BLaER1 treated with 17β-estradiol and CSF1 and Interleukin-3, amounts not matched to agents 10 nM and 100 nM (cell line): Measurements from ENCODE around the gene PNPO.
"Not testable (repeated sequence)": the region's sequence is repeated elsewhere in the genome, so short reads cannot be mapped to it uniquely, and the experiment has no call there.

Experiments
- H3K27ac ChIP-seq, 11 experiments: shearing (Covaris generic); formaldehyde crosslinking; 2 replicates each; pipeline ENCODE4 v1.8.1; 2022
- H3K27me3 ChIP-seq, 11 experiments: shearing (Covaris generic); formaldehyde crosslinking; 2 replicates each; pipeline ENCODE4 v1.8.1; 2022
- H3K36me3 ChIP-seq, 11 experiments: shearing (Covaris generic); formaldehyde crosslinking; 2 replicates each; pipeline ENCODE4 v1.8.1; 2022
- H3K4me1 ChIP-seq, 10 experiments: shearing (Covaris generic); formaldehyde crosslinking; 2 replicates each; pipeline ENCODE4 v1.8.1; 2022
- H3K4me2 ChIP-seq, 11 experiments: shearing (Covaris generic); formaldehyde crosslinking; 2 replicates each; pipeline ENCODE4 v1.8.1; 2022
- H3K4me3 ChIP-seq, 10 experiments: shearing (Covaris generic); formaldehyde crosslinking; 2 replicates each; pipeline ENCODE4 v1.8.1; 2022
- H3K9ac ChIP-seq, 11 experiments: shearing (Covaris generic); formaldehyde crosslinking; 2 replicates each; pipeline ENCODE4 v1.8.1; 2022
- H3K9me3 ChIP-seq, 11 experiments: shearing (Covaris generic); formaldehyde crosslinking; replicated peaks in 1 of 11; 2 replicates each; pipeline ENCODE4 v1.8.1; 2022
- H4K20me1 ChIP-seq, 11 experiments: shearing (Covaris generic); formaldehyde crosslinking; 2 replicates each; pipeline ENCODE4 v1.8.1; 2022
- Cebpa-rat ChIP-seq, 11 experiments: shearing (Covaris generic); IDR thresholded peaks; 2 replicates each; pipeline ENCODE4 v1.8.1; 2022

PNPO gene

GRCh38 chr17:47982645-47983390 is 41.4 kb downstream of the PNPO start:
- Histone ChIP-seq H3K4me2 (peak overlapping the region in 5 of 11 experiments; percentile 42 to 83 (median 73); a peak in 10 of 22 replicates), H3K27ac (no peak overlapping the region), H3K4me3 (no peak overlapping the region), H4K20me1 (peaks cover 0 to 46% (median 5%) of the 10 kb centered on the region in 11 experiments; a peak in 10 of 22 replicates), H3K9me3 (no peaks in the 10 kb centered on the region), H3K9ac (peak overlapping the region in 1 of 11 experiments; percentile 1; a peak in 1 of 22 replicates), H3K27me3 (no peaks in the 10 kb centered on the region), H3K4me1 (peaks cover 19 to 51% (median 29%) of the 10 kb centered on the region in 10 experiments), H3K36me3 (peaks cover 60 to 78% (median 73%) of the 10 kb centered on the region in 11 experiments)
- no peak for TF ChIP-seq Cebpa-rat (IDR thresholded peaks at IDR 0.05)

DNA sequence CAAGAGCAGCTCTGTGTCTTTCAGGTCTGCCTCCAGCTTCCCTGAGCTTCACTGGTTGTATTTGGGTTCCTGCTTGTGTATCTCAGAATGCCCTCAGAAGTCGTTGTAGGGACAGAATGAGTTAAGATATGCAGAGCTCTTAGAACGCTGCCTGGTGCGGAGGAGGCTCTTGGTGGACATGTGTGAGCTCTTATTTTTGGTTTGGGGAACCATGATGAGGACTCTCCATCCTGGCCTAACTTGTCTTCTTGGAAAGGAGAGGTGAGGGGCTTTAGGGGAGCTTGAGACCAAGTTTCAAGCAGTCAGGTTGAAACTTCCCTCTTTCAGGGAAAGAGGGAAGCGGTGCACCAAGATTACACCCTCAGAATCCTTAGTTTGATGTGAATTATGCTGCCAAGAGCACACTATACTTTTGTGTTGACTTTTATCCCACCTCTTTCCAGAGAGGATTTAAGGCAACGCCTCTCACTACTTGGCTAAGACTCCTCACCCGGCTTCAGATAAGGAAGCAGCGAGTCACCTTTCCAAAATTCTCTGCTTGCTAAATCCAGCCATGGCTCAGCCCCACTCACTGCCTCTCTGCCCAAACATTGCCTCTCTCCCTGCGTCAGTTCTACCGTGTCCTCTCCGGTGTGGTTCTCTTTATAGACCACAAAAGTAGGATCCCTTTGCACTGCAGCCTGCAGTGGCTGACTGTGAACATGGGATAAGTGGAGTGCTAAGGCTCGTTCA is 42.3 kb downstream of the PNPO start:
- Histone ChIP-seq H3K36me3 (peaks cover 52 to 69% (median 67%) of the 10 kb centered on the region in 11 experiments), H3K9ac (peak overlapping the region in 1 of 11 experiments; percentile 1; a peak in 2 of 22 replicates), H3K4me2 (peak overlapping the region in 4 of 11 experiments; percentile 56 to 83 (median 74); a peak in 8 of 22 replicates), H3K27me3 (no peaks in the 10 kb centered on the region), H3K9me3 (no peaks in the 10 kb centered on the region), H3K4me3 (no peak overlapping the region), H3K4me1 (peaks cover 19 to 54% (median 29%) of the 10 kb centered on the region in 10 experiments), H3K27ac (no peak overlapping the region), H4K20me1 (peaks cover 0 to 43% (median 5%) of the 10 kb centered on the region in 11 experiments; a peak in 10 of 22 replicates)
- no peak for TF ChIP-seq Cebpa-rat (IDR thresholded peaks at IDR 0.05)

DNA sequence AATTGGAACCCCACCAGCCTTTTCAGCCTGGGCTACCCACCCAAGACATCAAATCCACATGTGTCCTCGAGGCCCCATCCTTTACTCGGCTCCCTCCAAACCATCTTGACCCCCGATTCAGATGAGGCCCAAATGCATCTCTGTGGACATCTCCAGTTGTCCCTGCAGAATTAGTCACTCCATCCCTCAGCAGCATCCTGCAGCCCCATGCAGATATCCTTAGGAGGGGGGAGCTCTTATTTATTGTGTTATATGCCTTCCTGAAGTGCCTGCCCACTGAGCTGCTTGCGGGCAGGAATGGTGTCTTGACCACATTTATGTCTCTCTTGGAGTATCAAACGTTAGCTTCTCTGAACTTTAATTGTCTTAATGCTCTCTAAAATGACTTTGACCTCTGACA is 45.1 kb downstream of the PNPO start:
- no peaks in the 10 kb centered on the region for H3K9me3 ChIP-seq
- H3K4me1 ChIP-seq, result peaks cover 9 to 45% (median 17%) of the 10 kb centered on the region in 10 experiments
- no peaks in the 10 kb centered on the region for H3K27me3 ChIP-seq
- no peak overlapping the region for H3K27ac ChIP-seq
- no peak overlapping the region for H3K4me2 ChIP-seq
- H3K36me3 ChIP-seq, result peaks cover 25 to 41% (median 38%) of the 10 kb centered on the region in 11 experiments
- no peak overlapping the region for H3K4me3 ChIP-seq
- H4K20me1 ChIP-seq, result peaks cover 0 to 21% (median 0%) of the 10 kb centered on the region in 11 experiments; a peak in 9 of 22 replicates
- no peak for TF ChIP-seq Cebpa-rat (IDR thresholded peaks at IDR 0.05)
- no peak overlapping the region for H3K9ac ChIP-seq

GRCh38 chr17:47987240-47987835 is 46.0 kb downstream of the PNPO start:
- H3K27me3 ChIP-seq, result no peaks in the 10 kb centered on the region
- H3K27ac ChIP-seq, result no peak overlapping the region
- no peak overlapping the region; a peak in 1 of 22 replicates for H3K4me2 ChIP-seq
- TF ChIP-seq Cebpa-rat (IDR thresholded peaks at IDR 0.05), result no peak
- H3K36me3 ChIP-seq, result peaks cover 19 to 33% (median 30%) of the 10 kb centered on the region in 11 experiments
- peaks cover under 1 to 38% (median 10%) of the 10 kb centered on the region in 10 experiments; a peak in 17 of 20 replicates for H3K4me1 ChIP-seq
- no peaks in the 10 kb centered on the region for H3K9me3 ChIP-seq
- peak overlapping the region in 1 of 11 experiments; percentile 50; a peak in 2 of 22 replicates for H3K9ac ChIP-seq
- peaks cover 0 to 13% (median 0%) of the 10 kb centered on the region in 11 experiments; a peak in 5 of 22 replicates for H4K20me1 ChIP-seq
- H3K4me3 ChIP-seq, result no peak overlapping the region

DNA sequence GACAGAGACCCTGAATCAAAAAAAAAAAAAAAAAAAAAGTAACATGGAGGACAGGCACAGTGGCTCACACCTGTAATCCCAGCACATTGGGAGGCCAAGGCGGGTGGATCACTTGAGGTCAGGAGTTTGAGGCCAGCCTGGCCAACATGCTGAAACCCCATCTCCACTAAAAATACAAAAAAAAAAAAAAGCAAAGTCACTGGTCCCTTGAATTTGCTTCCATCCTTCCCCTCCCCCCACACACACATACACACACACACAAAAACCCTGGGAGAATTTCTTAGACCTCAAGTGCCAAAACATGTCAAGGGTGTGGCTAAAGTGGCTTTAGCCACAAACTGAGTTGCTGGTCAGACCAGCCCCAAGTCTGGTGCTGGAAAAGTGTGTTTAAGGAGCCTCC is 47.1 kb downstream of the PNPO start:
- Histone ChIP-seq H3K4me2 (peak overlapping the region in 1 of 11 experiments; percentile 21; a peak in 1 of 22 replicates), H3K4me1 (peaks cover 0 to 27% (median 4%) of the 10 kb centered on the region in 10 experiments; a peak in 11 of 20 replicates)
- not testable (repeated sequence) for H3K27ac ChIP-seq

DNA sequence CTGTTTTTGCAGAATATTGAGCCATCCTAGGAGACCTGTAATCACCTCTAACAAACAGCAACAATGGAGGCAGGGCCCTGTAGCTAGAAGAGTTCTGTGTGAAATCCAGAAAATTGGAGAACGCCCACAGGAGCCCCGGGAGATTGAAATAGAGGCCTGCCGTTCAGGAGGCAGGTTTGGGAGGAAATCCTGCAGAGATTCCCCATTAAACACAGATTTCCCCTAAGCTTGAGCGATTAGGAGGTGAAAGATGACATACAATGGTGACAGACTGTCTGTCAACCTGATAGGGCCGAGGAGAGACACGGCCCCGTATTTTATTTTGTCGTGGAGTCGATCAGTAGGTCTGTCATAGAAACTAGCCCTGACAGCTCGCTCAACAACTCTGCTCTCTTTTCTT is 47.8 kb downstream of the PNPO start:
- no peak overlapping the region for H3K4me2 ChIP-seq
- H3K36me3 ChIP-seq, result peaks cover 5 to 14% (median 12%) of the 10 kb centered on the region in 11 experiments; a peak in 18 of 22 replicates
- no peak for TF ChIP-seq Cebpa-rat (IDR thresholded peaks at IDR 0.05)
- H3K4me3 ChIP-seq, result no peak overlapping the region
- no peaks in the 10 kb centered on the region; a peak in 1 of 22 replicates for H4K20me1 ChIP-seq
- no peaks in the 10 kb centered on the region for H3K27me3 ChIP-seq
- peaks cover 0 to 19% (median under 1%) of the 10 kb centered on the region in 10 experiments; a peak in 8 of 20 replicates for H3K4me1 ChIP-seq
- H3K9me3 ChIP-seq, result no peaks in the 10 kb centered on the region
- no peak overlapping the region for H3K9ac ChIP-seq
- H3K27ac ChIP-seq, result no peak overlapping the region

More for the DNA sequence above, 47.1 kb downstream of the PNPO start:
- not testable (repeated sequence) for H3K4me3 ChIP-seq, H3K9ac ChIP-seq, H3K27me3 ChIP-seq, H3K9me3 ChIP-seq, H4K20me1 ChIP-seq
- H3K36me3 ChIP-seq, result peaks cover 10 to 22% (median 19%) of the 10 kb centered on the region in 11 experiments; a peak in 20 of 22 replicates

GRCh38 chr17:47989700-47990099 is 48.3 kb downstream of the PNPO start:
- no peak overlapping the region for H3K9ac ChIP-seq
- peaks cover 0 to 16% (median 0%) of the 10 kb centered on the region in 10 experiments; a peak in 5 of 20 replicates for H3K4me1 ChIP-seq
- no peaks in the 10 kb centered on the region for H3K9me3 ChIP-seq
- H3K4me3 ChIP-seq, result no peak overlapping the region
- H4K20me1 ChIP-seq, result no peaks in the 10 kb centered on the region
- peaks cover 0 to 9% (median 7%) of the 10 kb centered on the region in 11 experiments; a peak in 7 of 22 replicates for H3K36me3 ChIP-seq
- H3K4me2 ChIP-seq, result no peak overlapping the region
- no peak for TF ChIP-seq Cebpa-rat (IDR thresholded peaks at IDR 0.05)
- no peak overlapping the region for H3K27ac ChIP-seq
- H3K27me3 ChIP-seq, result no peaks in the 10 kb centered on the region

DNA sequence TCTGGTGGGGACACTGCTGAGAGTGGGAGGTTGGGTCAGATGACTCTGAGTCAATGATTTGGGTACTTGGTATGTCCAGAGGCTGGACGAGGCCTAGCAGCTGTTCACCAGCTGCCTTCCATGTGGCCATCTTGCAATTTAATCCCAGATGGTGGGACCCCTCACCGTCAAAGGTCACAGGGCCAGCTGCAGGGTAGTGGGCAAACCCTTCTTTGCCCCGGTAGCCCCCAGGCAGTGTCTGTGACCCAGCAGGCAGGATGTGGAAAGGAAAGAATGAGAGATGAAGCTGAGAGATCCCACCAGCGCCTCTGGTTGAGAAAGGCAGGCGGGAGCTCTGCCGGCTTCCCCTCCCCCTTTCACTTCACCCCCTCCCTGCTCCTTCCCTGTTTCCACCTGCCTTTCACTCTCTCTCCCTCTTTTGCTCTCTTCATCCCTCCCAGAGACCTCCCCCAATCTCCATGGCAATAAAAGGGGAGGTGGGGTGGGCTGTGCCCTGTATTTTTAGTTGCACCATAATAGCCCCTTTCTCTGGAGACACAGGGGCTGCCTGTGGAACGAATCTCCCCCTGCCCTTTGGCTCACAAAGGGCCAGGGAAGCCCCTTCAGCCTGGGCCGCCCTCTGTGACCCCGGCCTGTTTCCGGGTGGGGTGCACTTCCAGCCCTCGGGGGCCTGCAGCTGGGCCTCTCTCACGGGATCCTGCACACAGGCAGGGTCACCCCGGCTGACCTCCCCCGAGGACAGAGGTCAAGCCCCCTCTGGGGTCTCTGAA is 49.8 kb downstream of the PNPO start:
- Histone ChIP-seq H3K27me3 (no peaks in the 10 kb centered on the region), H3K4me2 (peak overlapping the region in 3 of 11 experiments; percentile 13 to 28 (median 18); a peak in 3 of 22 replicates), H3K27ac (no peak overlapping the region), H3K9ac (no peak overlapping the region), H3K4me1 (peaks cover 0 to 20% (median 0%) of the 10 kb centered on the region in 10 experiments; a peak in 5 of 20 replicates), H3K4me3 (no peak overlapping the region), H3K9me3 (no peaks in the 10 kb centered on the region), H3K36me3 (no peaks in the 10 kb centered on the region), H4K20me1 (no peaks in the 10 kb centered on the region)
- no peak for TF ChIP-seq Cebpa-rat (IDR thresholded peaks at IDR 0.05)
